Forelimb muscle (tissue), 1 donor: ENCODE measurements around the gene BIVM. TPM values are rescaled to one million over a fixed set of nuclear protein-coding genes. Genes with fewer than 3 reads are reported as not detected.

Source experiments
- DNase-seq: peaks from one replicate; pipeline ENCODE4 v3.0.0-alpha.2; 2013; ENCODE audit warnings: low read depth
- polyA plus RNA-seq: library from polyadenylated mRNA; unstranded; fragments of 120-200 nt; gene quantifications from one replicate; pipeline ENCODE4 v1.2.1, GENCODE V29; 2013; ENCODE audit not compliant: insufficient read length

The BIVM gene
- polyA plus RNA-seq, 1 donor, result 30.2 TPM

- no peak for DNase-seq
Measured at GRCh38 chr13:102788683-102789082, 10.2 kb upstream of the BIVM start.

- DNase-seq, result no peak
Measured at GRCh38 chr13:102792396-102792795, 6.5 kb upstream of the BIVM start.

GRCh38 chr13:102793611-102794355, 5.1 kb upstream of the BIVM start:
- DNase-seq, result no peak

GRCh38 chr13:102799426-102800144, 666 bp downstream of the BIVM start:
- DNase-seq, result no peak

GRCh38 chr13:102800145-102801041, 1.5 kb downstream of the BIVM start:
- no peak for DNase-seq

GRCh38 chr13:102805680-102806079, 6.8 kb downstream of the BIVM start:
- DNase-seq, result no peak

GRCh38 chr13:102807699-102808098, 8.8 kb downstream of the BIVM start:
- no peak for DNase-seq

GRCh38 chr13:102812611-102813287, 13.8 kb downstream of the BIVM start:
- DNase-seq, result no peak

GRCh38 chr13:102814025-102814607, 15.2 kb downstream of the BIVM start:
- DNase-seq, result no peak

GRCh38 chr13:102814793-102815192, 15.9 kb downstream of the BIVM start:
- no peak for DNase-seq

GRCh38 chr13:102815788-102816187, 16.9 kb downstream of the BIVM start:
- no peak for DNase-seq

GRCh38 chr13:102816708-102817107, 17.8 kb downstream of the BIVM start:
- DNase-seq, result no peak

- no peak for DNase-seq
Measured at GRCh38 chr13:102817241-102817640, 18.3 kb downstream of the BIVM start.

- DNase-seq, result no peak
Measured at GRCh38 chr13:102817907-102818306, 19.0 kb downstream of the BIVM start.

GRCh38 chr13:102825400-102825799, 26.5 kb downstream of the BIVM start:
- no peak for DNase-seq

GRCh38 chr13:102825921-102826706, 27.2 kb downstream of the BIVM start:
- no peak for DNase-seq

- DNase-seq, result no peak
Measured at GRCh38 chr13:102830646-102831045, 31.7 kb downstream of the BIVM start.

- DNase-seq, result no peak
Measured at GRCh38 chr13:102836471-102836870, 37.6 kb downstream of the BIVM start.

GRCh38 chr13:102838273-102838672, 39.4 kb downstream of the BIVM start:
- no peak for DNase-seq

- no peak for DNase-seq
Measured at GRCh38 chr13:102838982-102839381, 40.1 kb downstream of the BIVM start.
